Esophagus muscularis mucosa (tissue), 4 donors: ENCODE results near the gene IFNA1. TPM values are rescaled to one million over a fixed set of nuclear protein-coding genes. Genes with fewer than 3 reads are reported as not detected.

ENCODE experiments used
- DNase-seq: peaks from one replicate; pipeline ENCODE4 v3.0.0-alpha.2; 2017; ENCODE audit errors: extremely low spot score
- H3K27ac ChIP-seq, 4 donors: fragments of 200-600 bp; sonication (generic); replicated peaks in 1 of 4; 1 replicate in 3 of 4; 2 replicates in 1 of 4; pipeline ENCODE4 v1.5.1; 2016 to 2019; ENCODE audit warnings: mild to moderate bottlenecking in 1 of 4
- H3K27me3 ChIP-seq, 4 donors: fragments of 200-600 bp; sonication (generic); one replicate each; pipeline versions ENCODE4 v1.5.1 to v1.6.0; 2016 to 2019
- H3K36me3 ChIP-seq, 4 donors: fragments of 200-600 bp; sonication (generic); one replicate each; pipeline ENCODE4 v1.5.1; 2016 to 2019
- H3K4me1 ChIP-seq, 4 donors: fragments of 200-600 bp; sonication (generic); one replicate each; pipeline ENCODE4 v1.5.1; 2016 to 2019
- H3K4me3 ChIP-seq, 4 donors: fragments of 200-600 bp; sonication (generic); 1 replicate in 2 of 4; 2 replicates in 2 of 4; pipeline ENCODE4 v1.5.1; 2016 to 2019; ENCODE audit warnings: mild to moderate bottlenecking in 4 of 4, moderate library complexity in 1 of 4
- H3K9me3 ChIP-seq, 4 donors: fragments of 200-600 bp; sonication (generic); 1 replicate in 3 of 4; 2 replicates in 1 of 4; pipeline ENCODE4 v1.5.1; 2016 to 2019
- CTCF ChIP-seq, 3 experiments: fragments of 200-600 bp in 2 of 3; fragments of 450-650 bp in 1 of 3; sonication (generic) in 2 of 3; IDR thresholded peaks; one replicate each; pipeline ENCODE4 v1.5.1; 2017 to 2019; ENCODE audit warnings: antibody characterized with exemption in 3 of 3, mild to moderate bottlenecking in 2 of 3, moderate library complexity in 1 of 3
- EP300 ChIP-seq: sonication (generic); formaldehyde crosslinking; IDR thresholded peaks from one replicate; pipeline ENCODE4 v1.6.1; 2017; ENCODE audit warnings: antibody characterized with exemption
- POLR2A ChIP-seq: fragments of 450-650 bp; IDR thresholded peaks from one replicate; pipeline ENCODE4 v1.6.1; 2017; ENCODE audit warnings: antibody characterized with exemption, moderate library complexity, mild to moderate bottlenecking, low read depth
- POLR2AphosphoS5 ChIP-seq, 2 donors: sonication (generic); formaldehyde crosslinking; IDR thresholded peaks; one replicate each; pipeline ENCODE4 v1.6.1; 2017; ENCODE audit warnings: antibody characterized with exemption in 2 of 2
- WGBS: methylation state at CpG from one replicate; pipeline ENCODE4 v1.1.5; 2018; 5-methylcytosine and 5-hydroxymethylcytosine counted together
- intact Hi-C: fragments of 100-400 bp; cut with DNase I; formaldehyde crosslinking; loops from one replicate; pipeline ENCODE4 v1.15.1; 2023
- total RNA-seq, 4 donors: library from RNA; depleted of rRNA; stranded (reverse); fragments of >200 nt; gene quantifications; one replicate each; pipeline versions ENCODE4 v1.1.0 to v1.2.1, GENCODE V29; 2016

IFNA1 gene
- total RNA-seq, 4 donors from 2014 or later: not detected

GRCh38 chr9:21415493-21416267 lies 24.6 kb upstream of the IFNA1 start:
- intact Hi-C loops: no loop called here
- Histone ChIP-seq H3K4me1 (no peaks in the 10 kb centered on the region), H3K27ac (no peak overlapping the region), H3K36me3 (no peaks in the 10 kb centered on the region), H3K27me3 (no peaks in the 10 kb centered on the region), H3K9me3 (no peaks in the 10 kb centered on the region), H3K4me3 (no peak overlapping the region)
- DNase-seq: no peak
- TF ChIP-seq EP300 (no peak), POLR2AphosphoS5 (IDR thresholded peaks at IDR 0.05) (no peak), CTCF (IDR thresholded peaks at IDR 0.05) (no peak), POLR2A (no peak)
- 75% methylated on average over 5 of the region's 5 CpGs for WGBS

GRCh38 chr9:21428235-21428634 lies 12.0 kb upstream of the IFNA1 start:
- no peaks in the 10 kb centered on the region for H3K27me3 ChIP-seq
- no peak for DNase-seq
- no peaks in the 10 kb centered on the region for H3K9me3 ChIP-seq
- TF ChIP-seq CTCF (IDR thresholded peaks at IDR 0.05) (no peak), EP300 (no peak), POLR2A (no peak), POLR2AphosphoS5 (IDR thresholded peaks at IDR 0.05) (no peak)
- no peaks in the 10 kb centered on the region for H3K4me1 ChIP-seq
- H3K4me3 ChIP-seq: no peak overlapping the region
- H3K36me3 ChIP-seq: no peaks in the 10 kb centered on the region
- H3K27ac ChIP-seq: no peak overlapping the region
- 66% methylated on average over 1 of the region's 1 CpG for WGBS
- intact Hi-C loops: no loop called here

- intact Hi-C loops: no loop called here
Observed at GRCh38 chr9:21429191-21429590, 11.0 kb upstream of the IFNA1 start.

GRCh38 chr9:21432672-21433425 lies 7.4 kb upstream of the IFNA1 start:
- DNase-seq: no peak
- H3K27me3 ChIP-seq: no peaks in the 10 kb centered on the region
- no peaks in the 10 kb centered on the region for H3K9me3 ChIP-seq
- 75% methylated on average over 2 of the region's 2 CpGs for WGBS
- TF ChIP-seq POLR2AphosphoS5 (IDR thresholded peaks at IDR 0.05) (no peak), CTCF (IDR thresholded peaks at IDR 0.05) (no peak), POLR2A (no peak), EP300 (no peak)
- no peak overlapping the region for H3K4me3 ChIP-seq
- intact Hi-C loops: no loop called here
- H3K36me3 ChIP-seq: no peaks in the 10 kb centered on the region
- no peak overlapping the region for H3K27ac ChIP-seq
- H3K4me1 ChIP-seq: no peaks in the 10 kb centered on the region

More at GRCh38 chr9:21429191-21429590, 11.0 kb upstream of the IFNA1 start:
- Histone ChIP-seq H3K4me3 (no peak overlapping the region), H3K9me3 (no peaks in the 10 kb centered on the region), H3K36me3 (no peaks in the 10 kb centered on the region), H3K27me3 (no peaks in the 10 kb centered on the region), H3K27ac (no peak overlapping the region), H3K4me1 (no peaks in the 10 kb centered on the region)
- TF ChIP-seq CTCF (IDR thresholded peaks at IDR 0.05) (no peak), POLR2A (no peak), POLR2AphosphoS5 (IDR thresholded peaks at IDR 0.05) (no peak), EP300 (no peak)
- 60% methylated on average over 2 of the region's 2 CpGs for WGBS
- no peak for DNase-seq
